RPMI8226 (cell line): ENCODE measurements around the gene SDK1.

ENCODE experiments used
- DNase-seq: peaks from one replicate; pipeline ENCODE4 v3.0.0-alpha.2; 2015

SDK1 gene

GRCh38 chr7:3300651-3301448, at the start of gene SDK1:
SDK1 (plus strand) TSS chr7:3301252; CDS start chr7:3301587, 335 bp downstream.
- peak; percentile 90 for DNase-seq

- no peak for DNase-seq
Observed at GRCh38 chr7:3254718-3255117, 46.3 kb upstream of the SDK1 start.

- DNase-seq, result no peak
Observed at GRCh38 chr7:3259711-3260400, 41.2 kb upstream of the SDK1 start.

- DNase-seq, result peak; percentile 32
Observed at GRCh38 chr7:3260401-3260715, 40.7 kb upstream of the SDK1 start.

- DNase-seq, result no peak
Observed at GRCh38 chr7:3264693-3265339, 36.2 kb upstream of the SDK1 start.

- DNase-seq, result no peak
Observed at GRCh38 chr7:3265388-3265787, 35.7 kb upstream of the SDK1 start.

- DNase-seq, result no peak
Observed at GRCh38 chr7:3266240-3266639, 34.8 kb upstream of the SDK1 start.

- no peak for DNase-seq
Observed at GRCh38 chr7:3267966-3268690, 32.9 kb upstream of the SDK1 start.

GRCh38 chr7:3270362-3270761, 30.7 kb upstream of the SDK1 start:
- no peak for DNase-seq

GRCh38 chr7:3271298-3271697, 29.8 kb upstream of the SDK1 start:
- no peak for DNase-seq

GRCh38 chr7:3272691-3273141, 28.3 kb upstream of the SDK1 start:
- no peak for DNase-seq

GRCh38 chr7:3274131-3274530, 26.9 kb upstream of the SDK1 start:
- no peak for DNase-seq

GRCh38 chr7:3277604-3278572, 23.2 kb upstream of the SDK1 start:
- no peak for DNase-seq

- DNase-seq, result no peak
Observed at GRCh38 chr7:3279147-3279818, 21.8 kb upstream of the SDK1 start.

GRCh38 chr7:3280445-3280844, 20.6 kb upstream of the SDK1 start:
- no peak for DNase-seq

- DNase-seq, result no peak
Observed at GRCh38 chr7:3280946-3281656, 20.0 kb upstream of the SDK1 start.

- DNase-seq, result no peak
Observed at GRCh38 chr7:3282457-3282856, 18.6 kb upstream of the SDK1 start.

- no peak for DNase-seq
Observed at GRCh38 chr7:3283130-3283704, 17.8 kb upstream of the SDK1 start.

- DNase-seq, result no peak
Observed at GRCh38 chr7:3285652-3286051, 15.4 kb upstream of the SDK1 start.

- no peak for DNase-seq
Observed at GRCh38 chr7:3289996-3290395, 11.1 kb upstream of the SDK1 start.
